NOMO-1 treated with DMSO at 0.1 percent for 48 hours (cell line): ENCODE measurements around the gene C13orf46.
A peak's percentile ranks its signal among the peaks of the same experiment; 100 is the strongest.

Source experiments
- DNase-seq: peaks from one replicate; lab custom pipeline; 2025; ENCODE audit not compliant: unreplicated experiment; lab: John Stamatoyannopoulos, UW

Gene C13orf46

GRCh38 chr13:113939944-113940297 lies 34.0 kb downstream of the C13orf46 start:
- no peak for DNase-seq

GRCh38 chr13:113939129-113939943 lies 34.5 kb downstream of the C13orf46 start:
- no peak for DNase-seq

GRCh38 chr13:113938716-113939115 lies 35.2 kb downstream of the C13orf46 start:
- no peak for DNase-seq

GRCh38 chr13:113938246-113938645 lies 35.6 kb downstream of the C13orf46 start:
- DNase-seq: no peak

GRCh38 chr13:113937527-113938180 lies 36.2 kb downstream of the C13orf46 start:
- no peak for DNase-seq

- no peak for DNase-seq
Measured at GRCh38 chr13:113937073-113937472, 36.8 kb downstream of the C13orf46 start.

- no peak for DNase-seq
Measured at GRCh38 chr13:113936166-113936965, 37.5 kb downstream of the C13orf46 start.

- DNase-seq: no peak
Measured at GRCh38 chr13:113935001-113935844, 38.7 kb downstream of the C13orf46 start.

- DNase-seq: no peak
Measured at GRCh38 chr13:113934576-113934975, 39.3 kb downstream of the C13orf46 start.

GRCh38 chr13:113933901-113934300 lies 40.0 kb downstream of the C13orf46 start:
- DNase-seq: no peak

GRCh38 chr13:113931841-113932459 lies 41.9 kb downstream of the C13orf46 start:
- DNase-seq: no peak

GRCh38 chr13:113930671-113931637 lies 42.9 kb downstream of the C13orf46 start:
- DNase-seq: peak; percentile 72

GRCh38 chr13:113929628-113930615 lies 44.0 kb downstream of the C13orf46 start:
- DNase-seq: no peak

- DNase-seq: no peak
Measured at GRCh38 chr13:113928685-113929627, 44.9 kb downstream of the C13orf46 start.

- no peak for DNase-seq
Measured at GRCh38 chr13:113927661-113928581, 46.0 kb downstream of the C13orf46 start.
